ENCODE measurements around the gene PLPP1.

The PLPP1 gene

GRCh38 chr5:55535199-55535905 is 588 bp upstream of the PLPP1 start:
- Histone ChIP-seq H4K91ac (ENCODE audit: low read length) (no peak overlapping the region), H2BK120ac (ENCODE audit: low read depth, low read length) (no peak overlapping the region), H3K9ac (ENCODE audit: low read length) (peak overlapping the region; percentile 79), H3K4me3 (ENCODE audit: insufficient read depth in 1 of 2, low read depth in 1 of 2, low read length in 2 of 2) (peak overlapping the region; percentile 85 to 91), H3K4me1 (ENCODE audit: control insufficient read depth, insufficient read depth, low read depth, low read length) (peaks cover 2% of the 10 kb centered on the region), H2BK5ac (ENCODE audit: low read depth, low read length, poor library complexity, severe bottlenecking) (no peak overlapping the region), H3K14ac (ENCODE audit: low read length in 2 of 2) (no peak overlapping the region), H2BK15ac (ENCODE audit: low read depth, poor library complexity, severe bottlenecking) (no peak overlapping the region), H3K36me3 (ENCODE audit: control insufficient read depth in 1 of 2, insufficient read depth in 2 of 2, low read depth in 1 of 2, low read length in 2 of 2) (peaks cover 0 to 3% of the 10 kb centered on the region in 2 experiments), H3K9me3 (ENCODE audit: control insufficient read depth, low read length) (no peaks in the 10 kb centered on the region), H4K8ac (ENCODE audit: low read length) (no peak overlapping the region), H3K4me2 (ENCODE audit: low read length, poor library complexity, severe bottlenecking) (peak overlapping the region; percentile 50), H3K27me3 (ENCODE audit: control insufficient read depth in 1 of 2, insufficient read depth in 1 of 2, low read length in 2 of 2) (no peaks in the 10 kb centered on the region), H2BK12ac (ENCODE audit: low read length in 2 of 2) (peak overlapping the region in 1 of 2 experiments; percentile 45), H3K79me1 (replicated peaks; ENCODE audit: low read length, poor library complexity, severe bottlenecking) (peaks cover 6% of the 10 kb centered on the region), H3K4ac (ENCODE audit: low read depth in 1 of 2, low read length in 2 of 2) (peak overlapping the region in 1 of 2 experiments; percentile 61), H2AFZ (ENCODE audit: low read depth, low read length) (peak overlapping the region; percentile 98), H3K23ac (ENCODE audit: low read length in 2 of 2) (no peak overlapping the region), H2AK5ac (ENCODE audit: low read length, severe bottlenecking) (no peak overlapping the region), H3K18ac (ENCODE audit: low read depth in 1 of 2, low read length in 2 of 2) (peak overlapping the region in 1 of 2 experiments; percentile 98), H3K27ac (ENCODE audit: low read length, poor library complexity, severe bottlenecking) (peak overlapping the region; percentile 20)
- peak; percentile 30 for DNase-seq
- 30% methylated on average over 11 of the region's 19 CpGs for WGBS

- H4K8ac ChIP-seq (ENCODE audit: low read length): no peak overlapping the region
- no peak overlapping the region for H2BK120ac ChIP-seq (ENCODE audit: low read depth, low read length)
- no peaks in the 10 kb centered on the region for H3K9me3 ChIP-seq (ENCODE audit: control insufficient read depth, low read length)
- WGBS: 7% methylated on average over 25 of the region's 25 CpGs
- peak overlapping the region in 1 of 2 experiments; percentile 93 for H3K23ac ChIP-seq (ENCODE audit: low read length in 2 of 2)
- H3K4me3 ChIP-seq (ENCODE audit: insufficient read depth in 1 of 2, low read depth in 1 of 2, low read length in 2 of 2): peak overlapping the region; percentile 85 to 91
- peak; percentile 81 for DNase-seq
- H2BK15ac ChIP-seq (ENCODE audit: low read depth, poor library complexity, severe bottlenecking): no peak overlapping the region
- H3K14ac ChIP-seq (ENCODE audit: low read length in 2 of 2): peak overlapping the region in 1 of 2 experiments; percentile 85
- peaks cover 0 to 3% of the 10 kb centered on the region in 2 experiments for H3K36me3 ChIP-seq (ENCODE audit: control insufficient read depth in 1 of 2, insufficient read depth in 2 of 2, low read depth in 1 of 2, low read length in 2 of 2)
- H3K18ac ChIP-seq (ENCODE audit: low read depth in 1 of 2, low read length in 2 of 2): peak overlapping the region; percentile 49 to 99
- peak overlapping the region; percentile 79 for H3K9ac ChIP-seq (ENCODE audit: low read length)
- peak overlapping the region in 1 of 2 experiments; percentile 93 for H3K4ac ChIP-seq (ENCODE audit: low read depth in 1 of 2, low read length in 2 of 2)
- H3K27ac ChIP-seq (ENCODE audit: low read length, poor library complexity, severe bottlenecking): no peak overlapping the region
- H4K91ac ChIP-seq (ENCODE audit: low read length): peak overlapping the region; percentile 31
- peak overlapping the region in 1 of 2 experiments; percentile 59 for H2BK12ac ChIP-seq (ENCODE audit: low read length in 2 of 2)
- no peaks in the 10 kb centered on the region for H3K27me3 ChIP-seq (ENCODE audit: control insufficient read depth in 1 of 2, insufficient read depth in 1 of 2, low read length in 2 of 2)
- no peak overlapping the region for H2BK5ac ChIP-seq (ENCODE audit: low read depth, low read length, poor library complexity, severe bottlenecking)
- peak overlapping the region; percentile 97 for H2AFZ ChIP-seq (ENCODE audit: low read depth, low read length)
- peak overlapping the region; percentile 77 for H3K4me2 ChIP-seq (ENCODE audit: low read length, poor library complexity, severe bottlenecking)
- no peak overlapping the region for H2AK5ac ChIP-seq (ENCODE audit: low read length, severe bottlenecking)
- H3K4me1 ChIP-seq (ENCODE audit: control insufficient read depth, insufficient read depth, low read depth, low read length): peaks cover 2% of the 10 kb centered on the region
- H3K79me1 ChIP-seq (replicated peaks; ENCODE audit: low read length, poor library complexity, severe bottlenecking): peaks cover 6% of the 10 kb centered on the region
These were observed 986 bp downstream of the PLPP1 start for GRCh38 chr5:55533521-55534435.

GRCh38 chr5:55530669-55531068 is 4.1 kb downstream of the PLPP1 start:
- Histone ChIP-seq H3K27me3 (ENCODE audit: control insufficient read depth in 1 of 2, insufficient read depth in 1 of 2, low read length in 2 of 2) (no peaks in the 10 kb centered on the region), H2BK120ac (ENCODE audit: low read depth, low read length) (no peak overlapping the region), H3K23ac (ENCODE audit: low read length in 2 of 2) (no peak overlapping the region), H3K4me3 (ENCODE audit: insufficient read depth in 1 of 2, low read depth in 1 of 2, low read length in 2 of 2) (no peak overlapping the region), H2BK15ac (ENCODE audit: low read depth, poor library complexity, severe bottlenecking) (no peak overlapping the region), H3K36me3 (ENCODE audit: control insufficient read depth in 1 of 2, insufficient read depth in 2 of 2, low read depth in 1 of 2, low read length in 2 of 2) (peaks cover 0 to 3% of the 10 kb centered on the region in 2 experiments), H3K14ac (ENCODE audit: low read length in 2 of 2) (no peak overlapping the region), H3K9ac (ENCODE audit: low read length) (no peak overlapping the region), H3K4me1 (ENCODE audit: control insufficient read depth, insufficient read depth, low read depth, low read length) (peaks cover 2% of the 10 kb centered on the region), H3K79me1 (replicated peaks; ENCODE audit: low read length, poor library complexity, severe bottlenecking) (peaks cover 16% of the 10 kb centered on the region), H3K4me2 (ENCODE audit: low read length, poor library complexity, severe bottlenecking) (no peak overlapping the region), H4K91ac (ENCODE audit: low read length) (peak overlapping the region; percentile 72), H2BK12ac (ENCODE audit: low read length in 2 of 2) (no peak overlapping the region), H2AK5ac (ENCODE audit: low read length, severe bottlenecking) (no peak overlapping the region), H3K4ac (ENCODE audit: low read depth in 1 of 2, low read length in 2 of 2) (no peak overlapping the region), H2BK5ac (ENCODE audit: low read depth, low read length, poor library complexity, severe bottlenecking) (no peak overlapping the region), H3K18ac (ENCODE audit: low read depth in 1 of 2, low read length in 2 of 2) (no peak overlapping the region), H2AFZ (ENCODE audit: low read depth, low read length) (no peak overlapping the region), H3K9me3 (ENCODE audit: control insufficient read depth, low read length) (no peaks in the 10 kb centered on the region), H4K8ac (ENCODE audit: low read length) (no peak overlapping the region), H3K27ac (ENCODE audit: low read length, poor library complexity, severe bottlenecking) (no peak overlapping the region)
- WGBS: 96% methylated on average over 27 of the region's 27 CpGs
- DNase-seq: no peak

- Histone ChIP-seq H2BK120ac (ENCODE audit: low read depth, low read length) (no peak overlapping the region), H2AFZ (ENCODE audit: low read depth, low read length) (no peak overlapping the region), H2BK15ac (ENCODE audit: low read depth, poor library complexity, severe bottlenecking) (no peak overlapping the region), H3K18ac (ENCODE audit: low read depth in 1 of 2, low read length in 2 of 2) (no peak overlapping the region), H3K36me3 (ENCODE audit: control insufficient read depth in 1 of 2, insufficient read depth in 2 of 2, low read depth in 1 of 2, low read length in 2 of 2) (no peaks in the 10 kb centered on the region), H4K8ac (ENCODE audit: low read length) (no peak overlapping the region), H3K4me3 (ENCODE audit: insufficient read depth in 1 of 2, low read depth in 1 of 2, low read length in 2 of 2) (no peak overlapping the region), H3K4me2 (ENCODE audit: low read length, poor library complexity, severe bottlenecking) (no peak overlapping the region), H3K79me1 (replicated peaks; ENCODE audit: low read length, poor library complexity, severe bottlenecking) (peaks cover 18% of the 10 kb centered on the region), H2BK5ac (ENCODE audit: low read depth, low read length, poor library complexity, severe bottlenecking) (no peak overlapping the region), H3K9ac (ENCODE audit: low read length) (no peak overlapping the region), H3K4me1 (ENCODE audit: control insufficient read depth, insufficient read depth, low read depth, low read length) (peaks cover 1% of the 10 kb centered on the region), H3K4ac (ENCODE audit: low read depth in 1 of 2, low read length in 2 of 2) (no peak overlapping the region), H4K91ac (ENCODE audit: low read length) (no peak overlapping the region), H2AK5ac (ENCODE audit: low read length, severe bottlenecking) (no peak overlapping the region), H2BK12ac (ENCODE audit: low read length in 2 of 2) (no peak overlapping the region), H3K9me3 (ENCODE audit: control insufficient read depth, low read length) (no peaks in the 10 kb centered on the region), H3K23ac (ENCODE audit: low read length in 2 of 2) (no peak overlapping the region), H3K14ac (ENCODE audit: low read length in 2 of 2) (no peak overlapping the region), H3K27ac (ENCODE audit: low read length, poor library complexity, severe bottlenecking) (no peak overlapping the region), H3K27me3 (ENCODE audit: control insufficient read depth in 1 of 2, insufficient read depth in 1 of 2, low read length in 2 of 2) (no peaks in the 10 kb centered on the region)
- 100% methylated on average over 1 of the region's 1 CpG for WGBS
- DNase-seq: no peak
These were observed 9.9 kb downstream of the PLPP1 start for GRCh38 chr5:55524816-55525215.

All from mesenchymal stem cell (in vitro differentiated cells and primary cell).